ENCODE results near the gene INSL3. TPM values are rescaled to one million over a fixed set of nuclear protein-coding genes. Genes with fewer than 3 reads are reported as not detected.

The INSL3 gene
- total and polyA plus RNA-seq, 3 donors from 2014 or later = 39.0 to 1,477 (median 183) TPM

DNA sequence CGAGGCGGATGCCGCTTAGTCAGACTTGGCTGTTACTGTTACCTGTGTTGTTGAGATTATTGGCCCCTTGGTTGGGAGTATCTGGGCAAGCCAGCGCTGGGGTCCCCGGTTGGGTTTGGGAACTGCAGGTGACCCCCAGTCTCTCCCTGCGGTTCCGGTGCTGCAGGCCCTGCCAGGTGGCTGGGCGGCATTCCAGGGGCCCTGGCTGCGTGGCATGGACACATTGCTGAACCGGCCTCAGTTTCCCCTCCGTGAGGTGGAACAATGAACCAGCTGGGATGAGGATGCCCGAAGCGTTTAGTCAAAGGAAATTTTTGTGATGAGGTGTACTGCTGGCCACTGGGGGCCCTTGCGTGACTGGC lies 25.8 kb downstream of the INSL3 start:
- Histone ChIP-seq H3K36me3 (ENCODE audit: low read depth, missing control alignments) (no peaks in the 10 kb centered on the region), H3K9me3 (no peaks in the 10 kb centered on the region), H3K27me3 (no peaks in the 10 kb centered on the region), H3K4me1 (peaks cover 15% of the 10 kb centered on the region), H3K4me3 (peak overlapping the region; percentile 19 to 46), H3K27ac (no peak overlapping the region)
- no peak for DNase-seq
- no peak for TF ChIP-seq POLR2A (IDR thresholded peaks at IDR 0.05)
- TF ChIP-seq, protein P1, sequence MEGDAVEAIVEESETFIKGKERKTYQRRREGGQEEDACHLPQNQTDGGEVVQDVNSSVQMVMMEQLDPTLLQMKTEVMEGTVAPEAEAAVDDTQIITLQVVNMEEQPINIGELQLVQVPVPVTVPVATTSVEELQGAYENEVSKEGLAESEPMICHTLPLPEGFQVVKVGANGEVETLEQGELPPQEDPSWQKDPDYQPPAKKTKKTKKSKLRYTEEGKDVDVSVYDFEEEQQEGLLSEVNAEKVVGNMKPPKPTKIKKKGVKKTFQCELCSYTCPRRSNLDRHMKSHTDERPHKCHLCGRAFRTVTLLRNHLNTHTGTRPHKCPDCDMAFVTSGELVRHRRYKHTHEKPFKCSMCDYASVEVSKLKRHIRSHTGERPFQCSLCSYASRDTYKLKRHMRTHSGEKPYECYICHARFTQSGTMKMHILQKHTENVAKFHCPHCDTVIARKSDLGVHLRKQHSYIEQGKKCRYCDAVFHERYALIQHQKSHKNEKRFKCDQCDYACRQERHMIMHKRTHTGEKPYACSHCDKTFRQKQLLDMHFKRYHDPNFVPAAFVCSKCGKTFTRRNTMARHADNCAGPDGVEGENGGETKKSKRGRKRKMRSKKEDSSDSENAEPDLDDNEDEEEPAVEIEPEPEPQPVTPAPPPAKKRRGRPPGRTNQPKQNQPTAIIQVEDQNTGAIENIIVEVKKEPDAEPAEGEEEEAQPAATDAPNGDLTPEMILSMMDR (IDR thresholded peaks at IDR 0.05) = no peak
- 38 to 44% methylated on average over 6 to 10 of the region's 14 CpGs for WGBS, 2 donors
- intact Hi-C loops (cut with DNase I; ENCODE audit: low total_unique reads) = no loop called here

DNA sequence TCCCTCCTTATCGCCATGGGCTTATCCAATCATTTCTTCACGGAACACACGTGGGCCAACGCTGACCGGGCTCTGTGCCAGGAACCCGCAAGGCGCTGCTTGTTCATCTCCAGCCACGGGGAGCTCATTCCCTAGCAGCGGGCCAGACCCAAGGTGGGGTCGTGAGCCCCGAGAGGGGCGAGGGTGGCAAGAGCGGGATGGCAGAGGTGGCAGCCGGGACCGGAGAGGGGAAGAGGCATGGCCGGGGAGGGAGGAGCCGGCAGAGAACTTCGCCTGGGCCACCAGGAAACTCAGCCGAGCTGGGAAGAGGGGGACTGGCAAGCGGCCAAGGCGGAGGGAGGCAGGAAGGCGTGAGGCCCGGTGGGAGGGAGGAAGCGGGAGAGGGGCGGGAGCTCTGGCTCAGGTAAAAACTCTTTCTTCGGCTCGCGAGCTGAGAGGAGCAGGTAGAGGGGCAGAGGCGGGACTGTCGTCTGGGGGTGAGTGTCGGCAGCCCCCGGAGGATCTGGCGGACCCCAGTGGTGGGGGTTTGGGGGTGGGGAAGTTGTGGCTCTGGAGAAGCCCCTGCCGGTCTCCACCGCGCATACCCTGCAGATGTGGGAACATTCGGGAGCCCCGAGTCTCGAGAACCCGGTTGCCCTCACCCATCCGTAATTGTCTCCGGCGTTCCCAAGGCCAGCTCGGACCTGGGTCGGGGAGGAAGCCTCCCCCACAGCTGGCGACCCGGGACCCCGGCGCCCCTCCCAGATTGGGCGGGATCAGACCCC lies 26.4 kb downstream of the INSL3 start, which contains the start of gene B3GNT3:
B3GNT3 (plus strand) TSS at position 408 of the 764 bp plus-strand sequence. CDS start 12,670 bp downstream, outside the sequence.
- intact Hi-C loops (cut with DNase I; ENCODE audit: low total_unique reads) = no loop called here
- H3K4me1 ChIP-seq = peaks cover 15% of the 10 kb centered on the region
- H3K4me3 ChIP-seq = peak within 1 kb of the TSS; percentile 19 to 46
- no peaks in the 10 kb centered on the region for H3K9me3 ChIP-seq
- no peaks in the 10 kb centered on the region for H3K27me3 ChIP-seq
- no peak within 1 kb of the TSS for H3K27ac ChIP-seq
- no peaks in the 10 kb centered on the region for H3K36me3 ChIP-seq (ENCODE audit: low read depth, missing control alignments)
- WGBS, 2 donors = 5% methylated on average over 28 to 50 of the region's 50 CpGs
- TF ChIP-seq, protein P1 (IDR thresholded peaks at IDR 0.05) = no peak
- no peak for TF ChIP-seq POLR2A (IDR thresholded peaks at IDR 0.05)
- peak; percentile 42 for DNase-seq

DNA sequence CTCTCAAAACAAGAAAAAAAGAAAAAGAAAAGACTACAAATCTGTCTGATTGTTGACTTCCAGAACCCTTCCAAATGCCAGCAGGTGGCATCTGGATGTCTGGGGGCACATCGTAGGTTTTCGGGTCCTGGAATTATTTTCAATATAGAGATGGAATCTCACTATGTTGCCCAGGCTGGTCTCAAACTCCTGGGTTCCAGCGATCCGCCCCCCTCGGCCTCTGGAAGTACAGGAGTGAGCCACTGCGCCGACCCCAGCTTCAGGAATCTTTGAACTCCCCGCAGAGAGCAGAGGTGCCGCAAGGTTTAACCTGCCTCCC lies 26.9 kb downstream of the INSL3 start:
- no peak for TF ChIP-seq POLR2A (IDR thresholded peaks at IDR 0.05)
- TF ChIP-seq, protein P1 (IDR thresholded peaks at IDR 0.05) = no peak
- Histone ChIP-seq H3K27ac (no peak overlapping the region), H3K4me1 (peaks cover 15% of the 10 kb centered on the region), H3K36me3 (ENCODE audit: low read depth, missing control alignments) (no peaks in the 10 kb centered on the region), H3K4me3 (peak overlapping the region; percentile 19 to 46), H3K27me3 (no peaks in the 10 kb centered on the region), H3K9me3 (no peaks in the 10 kb centered on the region)
- DNase-seq = no peak
- intact Hi-C loops (cut with DNase I; ENCODE audit: low total_unique reads) = no loop called here
- 39 to 54% methylated on average over 9 of the region's 9 CpGs for WGBS, 2 donors

DNA sequence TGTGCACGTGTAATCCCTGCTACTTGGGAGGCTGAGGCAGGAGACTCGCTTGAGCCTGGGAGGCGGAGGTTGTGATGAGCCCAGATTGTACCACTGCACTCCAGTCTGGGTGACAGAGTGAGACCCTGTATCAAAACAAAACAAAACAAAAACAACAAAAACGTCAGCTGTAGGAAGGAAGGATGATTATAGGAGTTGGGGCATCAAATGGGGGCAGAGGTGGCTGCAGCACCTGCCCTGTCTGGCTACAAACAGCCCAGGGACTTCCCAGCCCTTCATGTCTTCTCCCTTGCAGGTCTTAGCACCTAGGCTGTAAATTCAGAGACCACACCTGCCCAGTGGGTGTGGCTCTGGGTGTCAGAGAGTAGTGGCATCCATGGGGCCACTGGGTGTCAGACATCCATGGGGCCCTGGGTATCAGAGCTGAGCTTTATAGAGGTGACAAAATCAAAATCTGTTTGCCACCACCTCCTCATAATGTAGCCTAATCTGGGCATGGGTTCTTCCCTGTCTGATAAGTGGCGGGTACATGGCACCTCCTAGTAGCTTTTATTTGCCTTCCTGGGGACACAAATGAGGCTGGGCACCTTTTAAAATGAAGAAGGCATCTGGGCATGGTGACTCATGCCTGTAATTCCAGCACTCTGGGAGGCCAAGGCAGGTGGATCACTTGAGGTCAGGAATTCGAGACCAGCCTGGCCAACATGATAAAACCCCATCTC lies 31.1 kb downstream of the INSL3 start:
- H3K4me1 ChIP-seq = peaks cover 11% of the 10 kb centered on the region
- H3K4me3 ChIP-seq = no peak overlapping the region
- H3K9me3 ChIP-seq = no peaks in the 10 kb centered on the region
- no peak for DNase-seq
- WGBS, 2 donors = 81 to 84% methylated on average over 6 of the region's 6 CpGs
- no peak overlapping the region for H3K27ac ChIP-seq
- TF ChIP-seq, protein P1 (IDR thresholded peaks at IDR 0.05) = no peak
- no peaks in the 10 kb centered on the region for H3K27me3 ChIP-seq
- H3K36me3 ChIP-seq (ENCODE audit: low read depth, missing control alignments) = no peaks in the 10 kb centered on the region
- intact Hi-C loops (cut with DNase I; ENCODE audit: low total_unique reads) = no loop called here
